Loucy (cell line): Measurements from ENCODE around the gene CXXC1.

Source experiments
- H2AFZ ChIP-seq: fragments of 200-600 bp; sonication (generic); 2 replicates; pipeline ENCODE4 v1.6.0; 2016; ENCODE audit warnings: antibody characterized with exemption, mild to moderate bottlenecking, low read length, moderate library complexity
- H3F3A ChIP-seq: fragments of 200-600 bp; 2 replicates; pipeline ENCODE4 v1.6.0; 2016; ENCODE audit warnings: antibody characterized with exemption, low read depth, mild to moderate bottlenecking
- H3K27me3 ChIP-seq: fragments of 200-600 bp; sonication (generic); 2 replicates; pipeline ENCODE4 v1.6.1; 2014; ENCODE audit warnings: low read length, mild to moderate bottlenecking; ENCODE audit not compliant: insufficient read depth, poor library complexity, severe bottlenecking
- H3K36me3 ChIP-seq: fragments of 200-600 bp; sonication (generic); 2 replicates; pipeline ENCODE4 v1.6.1; 2016; ENCODE audit warnings: low read length; ENCODE audit not compliant: insufficient read depth
- H3K4me1 ChIP-seq: fragments of 200-600 bp; sonication (generic); 2 replicates; pipeline ENCODE4 v1.5.1; 2014; ENCODE audit warnings: low read length, mild to moderate bottlenecking; ENCODE audit not compliant: insufficient read depth, poor library complexity, severe bottlenecking
- H3K4me2 ChIP-seq: fragments of 200-600 bp; sonication (generic); 2 replicates; pipeline ENCODE4 v1.6.0; 2014; ENCODE audit warnings: antibody characterized with exemption, low read length, low read depth, mild to moderate bottlenecking; ENCODE audit not compliant: poor library complexity, severe bottlenecking
- H3K4me3 ChIP-seq: fragments of 200-600 bp; sonication (generic); 2 replicates; pipeline ENCODE4 v1.5.1; 2014; ENCODE audit warnings: low read length, mild to moderate bottlenecking, mixed read lengths; ENCODE audit not compliant: poor library complexity, severe bottlenecking
- H3K79me2 ChIP-seq: fragments of 200-600 bp; sonication (generic); 2 replicates; pipeline ENCODE4 v1.6.1; 2014; ENCODE audit warnings: low read length; ENCODE audit not compliant: insufficient read depth
- H3K9ac ChIP-seq: fragments of 200-600 bp; sonication (generic); 2 replicates; pipeline ENCODE4 v1.6.0; 2014; ENCODE audit warnings: mild to moderate bottlenecking, low read depth, low read length, moderate library complexity; ENCODE audit not compliant: poor library complexity, severe bottlenecking
- H3K9me2 ChIP-seq: fragments of 200-600 bp; sonication (generic); replicated peaks from 2 replicates; pipeline ENCODE4 v1.6.1; 2016; ENCODE audit warnings: low read depth, low read length, mixed read lengths
- H3K9me3 ChIP-seq: fragments of 200-600 bp; sonication (generic); 2 replicates; pipeline ENCODE4 v1.6.1; 2014; ENCODE audit warnings: mild to moderate bottlenecking, antibody characterized with exemption, low read length, low read depth; ENCODE audit not compliant: insufficient read depth
- H4K20me1 ChIP-seq: fragments of 200-600 bp; sonication (generic); 2 replicates; pipeline ENCODE4 v1.6.0; 2014; ENCODE audit warnings: antibody characterized with exemption, low read length, mild to moderate bottlenecking; ENCODE audit not compliant: insufficient read depth, poor library complexity, severe bottlenecking
- EZH2phosphoT487 ChIP-seq: fragments of 200-600 bp; IDR thresholded peaks from 2 replicates; pipeline ENCODE4 v1.6.1; 2018; ENCODE audit warnings: antibody characterized with exemption, mild to moderate bottlenecking, moderate library complexity, borderline replicate concordance
- TF ChIP-seq, protein P1 (sequence below): fragments of 200-600 bp; sonication (generic); conservative IDR thresholded peaks from 2 replicates; pipeline ENCODE4 v1.5.1; 2014; ENCODE audit warnings: mild to moderate bottlenecking, antibody characterized with exemption, low read length

The CXXC1 gene

GRCh38 chr18:50268022-50268747, 19.3 kb downstream of the CXXC1 start:
- no peak overlapping the region for H3K9ac ChIP-seq

GRCh38 chr18:50266248-50266704, 21.2 kb downstream of the CXXC1 start, which contains the start of gene CFAP53:
Gene CFAP53 (minus strand): TSS chr18:50266495. CDS start chr18:50266404, 91 bp downstream.
- H3K36me3 ChIP-seq, result peaks cover 19% of the 10 kb centered on the region; the same call in 1 of the 2 replicates
- no peaks in the 10 kb centered on the region for H4K20me1 ChIP-seq
- no peak within 1 kb of the TSS for H3K9ac ChIP-seq
- H3K4me3 ChIP-seq, result peak within 1 kb of the TSS; percentile 71
- peak within 1 kb of the TSS; percentile 84 for H3K4me2 ChIP-seq
- H3K4me1 ChIP-seq, result peaks cover 12% of the 10 kb centered on the region
- TF ChIP-seq EZH2phosphoT487, result no peak
- TF ChIP-seq, protein P1, sequence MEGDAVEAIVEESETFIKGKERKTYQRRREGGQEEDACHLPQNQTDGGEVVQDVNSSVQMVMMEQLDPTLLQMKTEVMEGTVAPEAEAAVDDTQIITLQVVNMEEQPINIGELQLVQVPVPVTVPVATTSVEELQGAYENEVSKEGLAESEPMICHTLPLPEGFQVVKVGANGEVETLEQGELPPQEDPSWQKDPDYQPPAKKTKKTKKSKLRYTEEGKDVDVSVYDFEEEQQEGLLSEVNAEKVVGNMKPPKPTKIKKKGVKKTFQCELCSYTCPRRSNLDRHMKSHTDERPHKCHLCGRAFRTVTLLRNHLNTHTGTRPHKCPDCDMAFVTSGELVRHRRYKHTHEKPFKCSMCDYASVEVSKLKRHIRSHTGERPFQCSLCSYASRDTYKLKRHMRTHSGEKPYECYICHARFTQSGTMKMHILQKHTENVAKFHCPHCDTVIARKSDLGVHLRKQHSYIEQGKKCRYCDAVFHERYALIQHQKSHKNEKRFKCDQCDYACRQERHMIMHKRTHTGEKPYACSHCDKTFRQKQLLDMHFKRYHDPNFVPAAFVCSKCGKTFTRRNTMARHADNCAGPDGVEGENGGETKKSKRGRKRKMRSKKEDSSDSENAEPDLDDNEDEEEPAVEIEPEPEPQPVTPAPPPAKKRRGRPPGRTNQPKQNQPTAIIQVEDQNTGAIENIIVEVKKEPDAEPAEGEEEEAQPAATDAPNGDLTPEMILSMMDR, result no peak
- no peaks in the 10 kb centered on the region for H3K27me3 ChIP-seq
- H3K79me2 ChIP-seq, result no peaks in the 10 kb centered on the region
- H2AFZ ChIP-seq, result peak within 1 kb of the TSS; percentile 58; the same call in 1 of the 2 replicates
- H3F3A ChIP-seq, result no peaks in the 10 kb centered on the region
- no peaks in the 10 kb centered on the region for H3K9me2 ChIP-seq
- H3K9me3 ChIP-seq, result no peaks in the 10 kb centered on the region

More at GRCh38 chr18:50268022-50268747, 19.3 kb downstream of the CXXC1 start:
- no peaks in the 10 kb centered on the region for H3K9me3 ChIP-seq
- no peaks in the 10 kb centered on the region for H3K9me2 ChIP-seq
- H3K4me1 ChIP-seq, result peaks cover 12% of the 10 kb centered on the region
- H3K79me2 ChIP-seq, result no peaks in the 10 kb centered on the region
- peaks cover 36% of the 10 kb centered on the region; the same call in 1 of the 2 replicates for H3K36me3 ChIP-seq
- H4K20me1 ChIP-seq, result no peaks in the 10 kb centered on the region
- no peaks in the 10 kb centered on the region for H3F3A ChIP-seq
- H2AFZ ChIP-seq, result no peak overlapping the region
- H3K4me2 ChIP-seq, result no peak overlapping the region
- no peak for TF ChIP-seq EZH2phosphoT487
- TF ChIP-seq, protein P1, result peak; percentile 54
- no peaks in the 10 kb centered on the region for H3K27me3 ChIP-seq
- H3K4me3 ChIP-seq, result no peak overlapping the region

GRCh38 chr18:50262977-50263376, 24.5 kb downstream of the CXXC1 start:
- Histone ChIP-seq H4K20me1 (no peaks in the 10 kb centered on the region), H3K27me3 (no peaks in the 10 kb centered on the region), H2AFZ (no peak overlapping the region), H3K4me3 (no peak overlapping the region), H3K36me3 (no peaks in the 10 kb centered on the region), H3F3A (no peaks in the 10 kb centered on the region), H3K9ac (no peak overlapping the region), H3K79me2 (no peaks in the 10 kb centered on the region), H3K4me1 (peaks cover 12% of the 10 kb centered on the region), H3K4me2 (no peak overlapping the region), H3K9me2 (no peaks in the 10 kb centered on the region), H3K9me3 (no peaks in the 10 kb centered on the region)
- TF ChIP-seq EZH2phosphoT487, result no peak
- TF ChIP-seq, protein P1, result no peak
